GM19438 (cell line): ENCODE results near the gene MYG1.

Source experiments
- ATAC-seq: cut with Tn5 transposase; IDR thresholded peaks from one replicate; pipeline ENCODE4 v1.9.1; 2021; ENCODE audit warnings: low read depth; ENCODE audit not compliant: unreplicated experiment

Gene MYG1, protein sequence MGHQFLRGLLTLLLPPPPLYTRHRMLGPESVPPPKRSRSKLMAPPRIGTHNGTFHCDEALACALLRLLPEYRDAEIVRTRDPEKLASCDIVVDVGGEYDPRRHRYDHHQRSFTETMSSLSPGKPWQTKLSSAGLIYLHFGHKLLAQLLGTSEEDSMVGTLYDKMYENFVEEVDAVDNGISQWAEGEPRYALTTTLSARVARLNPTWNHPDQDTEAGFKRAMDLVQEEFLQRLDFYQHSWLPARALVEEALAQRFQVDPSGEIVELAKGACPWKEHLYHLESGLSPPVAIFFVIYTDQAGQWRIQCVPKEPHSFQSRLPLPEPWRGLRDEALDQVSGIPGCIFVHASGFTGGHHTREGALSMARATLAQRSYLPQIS

GRCh38 chr12:53299454-53300180 is at the start of gene MYG1:
Gene MYG1, plus strand, starts transcription at chr12:53299695. Its CDS starts 43 bp downstream, at chr12:53299738.
- ATAC-seq = peak; percentile 76

DNA sequence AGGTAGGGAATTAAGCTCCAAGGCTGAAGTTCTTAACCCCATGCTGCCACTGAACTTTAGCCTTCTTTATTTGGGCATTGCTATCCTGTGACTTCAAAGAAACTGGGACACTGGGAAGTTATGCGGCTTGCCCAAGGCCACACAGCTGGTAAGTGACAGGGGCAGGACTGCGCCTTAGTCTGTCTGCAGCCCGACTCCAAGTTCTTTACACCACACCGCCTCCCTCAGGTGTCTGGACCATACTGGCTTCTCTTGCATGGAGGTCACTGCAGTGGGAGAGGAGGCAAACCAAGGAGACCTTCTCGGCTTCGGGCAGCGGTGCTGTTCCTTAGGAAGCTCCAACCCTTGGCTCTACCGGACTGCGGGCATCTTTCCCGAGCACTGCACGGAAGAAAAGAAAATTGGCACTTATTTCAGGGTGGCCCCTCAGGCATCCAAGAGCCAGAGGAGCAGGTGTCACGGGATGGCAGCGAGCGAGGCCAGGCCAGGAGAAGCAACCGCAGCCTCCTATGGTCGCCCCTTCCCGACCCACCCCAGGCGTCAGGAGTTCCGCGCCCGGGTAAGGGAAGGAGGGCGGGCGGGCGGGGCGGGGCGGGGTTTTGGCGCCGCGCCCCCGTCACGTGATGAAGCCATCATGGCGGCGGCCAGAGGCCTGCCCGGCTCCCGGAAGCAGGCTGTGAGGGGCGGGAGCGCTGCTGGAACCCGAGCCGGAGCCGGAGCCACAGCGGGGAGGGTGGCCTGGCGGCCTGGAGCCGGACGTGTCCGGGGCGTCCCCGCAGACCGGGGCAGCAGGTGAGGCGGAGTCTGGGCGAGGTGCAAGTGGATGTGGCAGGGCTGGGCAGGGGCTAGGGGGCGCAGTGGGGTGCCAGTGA is 47.8 kb upstream of the MYG1 start:
- peak; percentile 79 for ATAC-seq

DNA sequence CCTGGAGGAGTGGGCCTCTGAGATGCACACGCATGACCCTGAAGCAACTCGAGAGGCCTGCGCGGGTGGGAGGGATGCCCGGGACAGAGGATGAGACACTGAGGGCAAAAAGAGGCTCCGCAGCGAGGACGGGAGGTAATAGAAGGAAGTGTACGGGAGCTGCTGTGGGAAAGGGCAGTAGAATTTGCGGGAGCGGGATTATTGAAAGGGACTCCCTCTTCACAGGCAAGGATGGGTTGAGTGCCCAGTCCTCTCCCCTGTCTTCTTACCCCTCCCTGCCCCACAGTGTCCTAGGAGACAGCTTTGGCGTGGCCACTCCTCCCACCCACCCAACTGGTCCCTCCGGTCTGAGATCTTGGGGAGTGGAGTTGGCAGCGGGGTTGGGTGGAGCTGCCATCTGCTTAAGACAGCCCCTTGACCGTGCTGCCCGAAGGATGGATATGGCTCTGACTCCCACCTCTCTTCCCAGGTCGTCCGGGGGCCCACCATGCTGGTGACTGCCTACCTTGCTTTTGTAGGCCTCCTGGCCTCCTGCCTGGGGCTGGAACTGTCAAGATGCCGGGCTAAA is 47.1 kb upstream of the MYG1 start:
- peak; percentile 9 for ATAC-seq

DNA sequence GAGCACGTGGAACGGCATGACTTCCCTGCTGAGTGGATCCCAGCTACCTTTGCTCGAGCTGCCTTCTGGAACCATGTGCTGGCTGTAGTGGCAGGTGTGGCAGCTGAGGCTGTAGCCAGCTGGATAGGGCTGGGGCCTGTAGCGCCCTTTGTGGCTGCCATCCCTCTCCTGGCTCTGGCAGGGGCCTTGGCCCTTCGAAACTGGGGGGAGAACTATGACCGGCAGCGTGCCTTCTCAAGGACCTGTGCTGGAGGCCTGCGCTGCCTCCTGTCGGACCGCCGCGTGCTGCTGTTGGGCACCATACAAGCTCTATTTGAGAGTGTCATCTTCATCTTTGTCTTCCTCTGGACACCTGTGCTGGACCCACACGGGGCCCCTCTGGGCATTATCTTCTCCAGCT is 46.2 kb upstream of the MYG1 start:
- ATAC-seq = no peak

DNA sequence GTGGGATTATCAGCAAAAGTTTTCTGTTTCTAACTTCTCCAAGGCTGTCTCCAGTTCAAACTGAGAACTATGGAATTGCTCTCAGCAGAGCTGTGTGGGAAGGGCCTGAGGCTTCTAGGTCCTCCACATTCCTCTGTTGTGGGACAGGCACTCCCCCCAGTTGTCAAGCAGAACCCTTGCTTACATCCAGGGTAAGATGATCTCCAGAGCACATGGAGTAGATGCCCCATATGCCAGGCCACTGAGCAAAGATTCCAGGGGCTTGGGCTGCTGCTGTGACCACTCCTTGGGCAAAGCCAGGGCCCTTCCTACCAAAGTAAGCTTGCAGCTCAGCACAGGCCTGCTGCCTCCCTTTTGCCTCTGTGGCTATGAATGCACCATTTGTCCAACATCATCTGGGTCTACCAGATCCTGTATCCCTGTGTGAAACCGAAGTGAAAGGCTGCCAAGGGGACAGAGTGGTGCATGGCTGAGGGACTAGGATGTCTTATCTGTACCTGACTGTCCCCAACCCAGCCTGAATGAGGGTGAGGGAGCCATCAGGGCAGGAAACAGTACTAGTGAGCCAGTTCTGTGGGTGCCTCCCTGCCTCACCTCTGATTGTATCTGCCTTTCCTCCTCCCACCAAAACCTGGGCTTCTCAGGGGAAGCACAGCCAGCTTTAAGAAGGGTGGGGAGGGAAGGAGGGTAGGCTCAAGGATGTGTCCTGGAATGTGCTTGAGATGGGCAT is 44.5 kb upstream of the MYG1 start:
- ATAC-seq = no peak

- no peak for ATAC-seq
Measured at GRCh38 chr12:53255996-53256395, 43.5 kb upstream of the MYG1 start.

DNA sequence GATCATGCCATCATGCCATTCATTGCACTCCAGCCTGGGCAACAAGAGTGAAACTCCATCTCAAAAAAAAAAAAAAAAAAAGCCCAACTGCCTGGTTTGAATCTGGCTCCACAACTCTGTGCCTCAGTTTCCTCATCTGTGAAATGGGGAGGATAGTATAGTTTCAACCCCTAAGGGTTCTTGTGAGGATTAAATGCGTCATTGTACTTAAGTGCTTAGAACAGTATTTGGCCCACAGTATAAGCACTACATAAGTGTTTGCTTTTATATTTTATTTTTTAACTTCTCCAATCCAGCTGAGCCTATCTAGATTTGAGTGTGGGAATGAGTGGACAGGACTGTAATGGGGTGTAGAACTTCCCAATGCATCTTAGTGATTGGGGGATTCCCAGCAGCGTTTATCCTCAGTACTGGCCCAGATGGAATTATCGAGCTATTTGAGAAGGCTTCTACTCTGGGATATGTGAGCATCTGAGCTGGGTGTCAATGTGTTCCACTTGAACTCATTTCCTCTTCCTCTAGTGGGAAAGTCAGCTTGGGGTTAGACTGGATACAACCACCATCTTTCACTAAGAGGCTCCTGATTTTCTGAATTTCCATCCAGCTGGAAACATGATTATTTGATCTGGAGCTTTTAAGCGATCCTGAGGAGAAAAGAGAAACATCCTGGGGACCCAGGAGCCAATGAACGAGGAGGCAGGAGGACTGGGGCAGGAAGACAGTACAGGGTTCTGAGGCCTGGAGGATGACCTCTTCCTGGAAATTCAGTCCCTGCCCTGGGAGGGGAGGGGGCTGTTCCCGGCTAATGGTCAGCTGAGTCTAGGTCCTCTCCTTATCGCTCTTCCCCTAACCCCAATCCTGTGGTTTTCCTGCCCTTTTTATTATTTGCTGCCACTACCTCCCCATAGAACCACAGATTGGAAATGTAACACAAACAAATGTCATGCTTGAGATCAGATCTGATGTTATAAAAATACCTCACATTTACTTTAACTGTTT is 40.7 kb upstream of the MYG1 start:
- ATAC-seq = no peak

- no peak for ATAC-seq
Measured at GRCh38 chr12:53259891-53260290, 39.6 kb upstream of the MYG1 start.

DNA sequence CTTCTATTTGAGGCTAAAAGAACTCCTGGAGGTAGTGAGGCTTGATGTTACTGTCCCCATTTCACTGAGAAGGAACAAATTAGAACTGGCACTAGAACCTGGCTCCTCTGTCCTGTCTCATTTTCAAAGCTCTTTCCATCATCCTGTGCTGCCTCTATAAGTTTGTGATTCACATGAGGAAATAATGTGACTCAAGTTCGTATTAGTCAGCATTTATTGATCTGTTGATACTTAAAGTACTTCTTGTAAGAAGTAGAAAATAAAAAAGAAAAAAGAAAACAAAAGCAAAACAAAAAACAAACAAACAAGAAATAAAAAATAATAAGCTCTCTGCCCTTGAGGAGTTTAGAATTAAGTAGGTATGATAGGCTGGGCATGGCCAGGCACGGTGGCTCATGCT is 33.7 kb upstream of the MYG1 start:
- ATAC-seq = no peak

DNA sequence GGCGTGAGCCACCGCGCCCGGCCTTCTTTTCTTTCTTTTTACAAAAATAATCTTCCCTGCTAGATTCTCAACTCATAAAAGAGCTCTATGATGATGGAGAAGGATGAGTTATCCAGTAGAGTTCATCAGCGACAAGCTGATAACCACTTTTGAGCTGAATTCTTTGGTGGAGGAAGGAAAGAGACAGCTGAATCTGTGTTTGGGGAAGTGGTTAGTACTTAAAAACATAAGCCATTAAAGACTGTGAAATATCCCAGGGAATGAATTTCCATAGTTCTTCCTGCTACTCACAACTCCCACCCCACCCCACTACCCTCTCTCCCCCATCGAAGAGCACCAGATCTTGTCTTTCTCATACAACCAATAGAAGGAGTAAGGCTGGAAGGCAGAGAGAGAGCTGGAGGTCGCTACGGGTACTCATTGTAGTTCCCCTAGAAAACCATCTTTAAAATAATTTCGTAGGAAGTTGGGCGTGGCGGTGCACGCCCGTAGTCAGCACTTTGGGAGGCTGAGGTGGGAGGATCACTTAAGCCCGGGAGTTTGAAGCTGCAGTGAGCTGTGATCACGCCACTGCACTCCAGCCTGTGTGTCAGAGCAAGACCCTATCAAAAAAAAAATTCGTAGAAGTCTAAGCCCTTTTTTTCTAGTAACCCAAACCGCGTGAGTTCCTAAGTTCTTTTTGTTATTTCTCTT is 32.0 kb upstream of the MYG1 start:
- ATAC-seq = no peak

- ATAC-seq = peak; percentile 86
Measured at GRCh38 chr12:53267999-53268629, 31.4 kb upstream of the MYG1 start, which contains the start of gene ESPL1. Gene ESPL1, plus strand, starts transcription at chr12:53268299. Its CDS starts 468 bp downstream, at chr12:53268767.

- ATAC-seq = no peak
Measured at GRCh38 chr12:53268630-53269562, 30.6 kb upstream of the MYG1 start.

- no peak for ATAC-seq
Measured at GRCh38 chr12:53274445-53274844, 25.1 kb upstream of the MYG1 start.

DNA sequence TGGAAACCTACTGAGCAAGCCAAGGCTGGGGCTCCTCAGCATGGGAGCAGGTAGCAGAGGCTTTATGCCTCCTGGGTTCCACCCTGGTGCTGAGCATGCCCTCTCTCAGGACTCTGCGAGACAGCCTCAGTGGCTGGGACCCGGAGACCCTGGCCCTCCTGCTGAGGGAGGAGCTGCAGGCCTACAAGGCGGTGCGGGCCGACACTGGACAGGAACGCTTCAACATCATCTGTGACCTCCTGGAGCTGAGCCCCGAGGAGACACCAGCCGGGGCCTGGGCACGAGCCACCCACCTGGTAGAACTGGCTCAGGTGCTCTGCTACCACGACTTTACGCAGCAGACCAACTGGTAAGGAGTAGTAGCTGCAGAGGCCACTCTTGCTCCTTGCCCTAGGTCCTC is 23.0 kb upstream of the MYG1 start:
- ATAC-seq = no peak

DNA sequence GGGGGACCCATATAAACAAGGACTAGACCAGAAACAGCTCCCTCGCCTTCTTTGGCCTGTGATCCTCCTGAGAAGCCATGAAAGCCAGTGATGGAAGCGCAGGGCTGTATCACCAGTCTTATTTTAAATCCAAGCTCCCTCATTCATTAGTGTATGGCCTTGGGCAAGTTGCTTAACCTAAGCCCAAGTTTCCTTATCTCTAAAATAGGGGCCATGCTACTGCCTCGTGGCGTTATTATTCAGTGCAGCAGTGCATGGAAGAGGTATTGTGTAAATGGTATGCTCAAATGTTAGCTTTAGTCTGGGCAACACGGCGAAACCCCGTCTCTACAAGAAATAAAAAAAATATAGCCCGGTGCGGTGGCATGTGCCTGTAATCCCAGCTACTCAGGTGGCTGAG is 21.5 kb upstream of the MYG1 start:
- ATAC-seq = no peak

GRCh38 chr12:53279283-53279869 is 20.1 kb upstream of the MYG1 start:
- ATAC-seq = no peak
